ENCODE results near the gene FGF12. TPM values are rescaled to one million over a fixed set of nuclear protein-coding genes. Genes with fewer than 3 reads are reported as not detected.
"Not testable (repeated sequence)": the region's sequence is repeated elsewhere in the genome, so short reads cannot be mapped to it uniquely, and the experiment has no call there.

FGF12 gene
- total and polyA plus RNA-seq, 7 experiments from 2014 or later, result not detected

DNA sequence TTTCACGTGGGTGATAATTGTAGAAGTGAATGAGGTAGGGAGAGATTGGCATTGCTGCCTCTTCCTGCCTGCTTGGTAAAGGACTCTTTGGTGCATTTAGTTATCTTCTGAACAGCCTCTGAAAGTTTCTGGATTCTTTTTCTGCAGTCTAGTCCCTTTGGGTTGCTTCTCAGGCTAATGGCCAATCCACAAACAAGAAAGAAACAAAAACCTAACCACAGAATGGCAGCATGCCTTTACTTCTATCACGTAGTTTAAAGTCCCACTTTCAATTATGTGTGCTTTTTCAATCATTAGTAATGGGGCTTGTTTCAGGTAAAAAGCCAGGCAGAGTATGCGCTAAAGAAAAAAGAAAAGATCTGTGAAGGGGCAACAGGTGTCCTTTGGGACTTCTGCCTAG is 7.4 kb downstream of the FGF12 start:
- ChIA-PET POLR2A (no interaction called here), CTCF (no interaction called here)

DNA sequence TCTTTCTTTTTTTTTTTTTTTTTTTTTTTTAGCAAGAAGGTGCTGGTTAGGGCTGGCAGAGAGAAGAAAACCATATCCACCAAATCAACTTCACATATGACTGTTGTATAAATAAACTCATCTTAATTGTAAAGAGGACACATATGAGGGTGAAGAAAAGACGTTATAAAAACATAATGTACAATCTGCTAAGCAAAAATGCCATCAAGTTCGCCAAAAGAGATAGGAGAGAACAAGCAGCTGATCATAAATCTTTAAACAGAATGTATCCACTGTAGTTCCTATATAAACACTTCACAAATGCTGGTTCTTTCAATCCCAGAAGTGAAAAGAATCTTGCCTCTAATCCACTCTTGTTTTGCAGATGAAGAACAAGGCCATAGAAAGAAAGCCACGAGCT is 9.2 kb downstream of the FGF12 start:
- intact Hi-C loops (cut with micrococcal nuclease), result no loop called here
- H3K36me3 ChIP-seq (ENCODE audit: control insufficient read depth in 2 of 3, insufficient read depth in 3 of 3, low read length in 3 of 3), result no peaks in the 10 kb centered on the region
- CTCF ChIA-PET, result no interaction called here

More for the DNA sequence above, 7.4 kb downstream of the FGF12 start:
- Mint-ChIP-seq H3K4me3 (no peak overlapping the region), H3K27me3 (peaks cover 4 to 24% (median 10%) of the 10 kb centered on the region in 5 donors), H3K36me3 (no peaks in the 10 kb centered on the region), H3K9me3 (peaks cover 0 to 2% (median 0%) of the 10 kb centered on the region in 11 donors), H3K4me1 (no peaks in the 10 kb centered on the region), H3K27ac (no peak overlapping the region)
- no peaks in the 10 kb centered on the region for H3K36me3 ChIP-seq (ENCODE audit: control insufficient read depth in 2 of 3, insufficient read depth in 3 of 3, low read length in 3 of 3)
- no peak for DNase-seq
- H3K9me3 ChIP-seq (ENCODE audit: control insufficient read depth in 2 of 3, low read length in 3 of 3), result no peaks in the 10 kb centered on the region
- peaks cover 0 to under 1% of the 10 kb centered on the region in 2 donors for H3K27me3 ChIP-seq (ENCODE audit: control insufficient read depth in 2 of 2, insufficient read depth in 2 of 2, low read length in 2 of 2)
- intact Hi-C loops (cut with micrococcal nuclease), result no loop called here
- H3K4me3 ChIP-seq (ENCODE audit: low read length), result no peak overlapping the region
- no peak for ATAC-seq
- H3K4me1 ChIP-seq (ENCODE audit: control insufficient read depth in 2 of 2, insufficient read depth in 2 of 2, low read length in 2 of 2), result no peaks in the 10 kb centered on the region
- no peak overlapping the region for H3K27ac ChIP-seq (ENCODE audit: low read depth, low read length)

DNA sequence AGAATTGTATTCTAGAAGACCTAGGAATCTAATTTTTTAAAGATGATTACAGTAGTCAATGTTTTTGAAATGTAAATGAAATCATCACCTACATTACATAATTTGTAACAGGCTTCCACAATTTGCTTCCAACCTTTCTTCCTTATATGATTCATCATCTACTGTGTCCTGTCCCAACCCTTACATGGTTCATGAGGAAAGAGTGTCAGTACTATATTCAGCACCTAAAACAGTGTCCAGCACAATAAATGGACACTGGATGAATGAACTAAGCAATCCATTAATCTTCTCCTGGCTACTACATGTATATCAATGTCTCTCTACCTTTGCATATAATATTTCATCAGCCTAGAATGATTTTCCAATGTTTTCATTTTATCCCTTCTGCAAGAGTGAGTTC is 12.2 kb downstream of the FGF12 start:
- peaks cover 0 to 6% (median 0%) of the 10 kb centered on the region in 5 donors for H3K27me3 Mint-ChIP-seq
- H3K27ac Mint-ChIP-seq, result no peak overlapping the region
- Histone ChIP-seq H3K4me3 (ENCODE audit: low read length) (no peak overlapping the region), H3K9me3 (ENCODE audit: control insufficient read depth in 2 of 3, low read length in 3 of 3) (no peaks in the 10 kb centered on the region), H3K36me3 (ENCODE audit: control insufficient read depth in 2 of 3, insufficient read depth in 3 of 3, low read length in 3 of 3) (no peaks in the 10 kb centered on the region), H3K27ac (ENCODE audit: low read depth, low read length) (no peak overlapping the region), H3K4me1 (ENCODE audit: control insufficient read depth in 2 of 2, insufficient read depth in 2 of 2, low read length in 2 of 2) (no peaks in the 10 kb centered on the region), H3K27me3 (ENCODE audit: control insufficient read depth in 2 of 2, insufficient read depth in 2 of 2, low read length in 2 of 2) (no peaks in the 10 kb centered on the region)
- POLR2A ChIA-PET, result no interaction called here
- no peak overlapping the region for H3K4me3 Mint-ChIP-seq
- CTCF ChIA-PET, result interaction anchor here (0.6 kb wide), 1 partner anchor 351 kb away, joined by 3 read pairs; no protein-coding TSS in a partner anchor
- ATAC-seq (no peak), DNase-seq (no peak)
- H3K9me3 Mint-ChIP-seq, result peaks cover 0 to 14% (median 4%) of the 10 kb centered on the region in 11 donors
- peaks cover 0 to 7% (median 0%) of the 10 kb centered on the region in 5 donors for H3K36me3 Mint-ChIP-seq
- no peaks in the 10 kb centered on the region for H3K4me1 Mint-ChIP-seq
- intact Hi-C loops (cut with micrococcal nuclease), result no loop called here

More for the DNA sequence above, 9.2 kb downstream of the FGF12 start:
- no peaks in the 10 kb centered on the region for H3K27me3 ChIP-seq (ENCODE audit: control insufficient read depth in 2 of 2, insufficient read depth in 2 of 2, low read length in 2 of 2)
- no peak overlapping the region for H3K4me3 ChIP-seq (ENCODE audit: low read length)
- ATAC-seq, result no peak
- DNase-seq, result no peak
- Mint-ChIP-seq H3K36me3 (no peaks in the 10 kb centered on the region), H3K9me3 (peaks cover 0 to 2% (median 0%) of the 10 kb centered on the region in 11 donors), H3K27me3 (peaks cover 4 to 21% (median 10%) of the 10 kb centered on the region in 5 donors), H3K27ac (no peak overlapping the region), H3K4me1 (no peaks in the 10 kb centered on the region), H3K4me3 (no peak overlapping the region)
- POLR2A ChIA-PET, result no interaction called here
- no peaks in the 10 kb centered on the region for H3K9me3 ChIP-seq (ENCODE audit: control insufficient read depth in 2 of 3, low read length in 3 of 3)
- no peak overlapping the region for H3K27ac ChIP-seq (ENCODE audit: low read depth, low read length)
- no peaks in the 10 kb centered on the region for H3K4me1 ChIP-seq (ENCODE audit: control insufficient read depth in 2 of 2, insufficient read depth in 2 of 2, low read length in 2 of 2)

DNA sequence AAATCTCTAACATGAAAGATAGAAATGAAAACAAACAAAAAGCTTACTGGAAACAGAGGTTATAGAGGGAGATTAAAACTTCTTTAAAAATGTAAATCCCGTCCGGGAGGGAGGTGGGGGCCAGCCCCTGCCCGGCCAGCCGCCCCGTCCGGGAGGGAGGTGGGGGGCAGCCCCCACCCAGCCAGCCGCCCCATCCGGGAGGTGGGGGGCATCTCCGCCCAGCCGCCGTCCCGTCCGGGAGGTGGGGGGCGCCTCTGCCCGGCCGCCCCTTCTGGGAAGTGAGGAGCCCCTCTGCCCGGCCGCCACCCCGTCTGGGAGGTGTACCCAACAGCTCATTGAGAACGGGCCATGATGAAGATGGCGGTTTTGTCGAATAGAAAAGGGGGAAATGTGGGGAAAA is 16.2 kb downstream of the FGF12 start:
- H3K36me3 ChIP-seq (ENCODE audit: control insufficient read depth in 2 of 3, insufficient read depth in 3 of 3, low read length in 3 of 3); H3K27ac Mint-ChIP-seq; POLR2A ChIA-PET; H3K36me3 Mint-ChIP-seq; H3K4me3 ChIP-seq (ENCODE audit: low read length); H3K27ac ChIP-seq (ENCODE audit: low read depth, low read length); DNase-seq; intact Hi-C loops (cut with micrococcal nuclease); H3K9me3 ChIP-seq (ENCODE audit: control insufficient read depth in 2 of 3, low read length in 3 of 3); H3K27me3 ChIP-seq (ENCODE audit: control insufficient read depth in 2 of 2, insufficient read depth in 2 of 2, low read length in 2 of 2); H3K4me3 Mint-ChIP-seq; CTCF ChIA-PET; ATAC-seq; H3K4me1 Mint-ChIP-seq; H3K4me1 ChIP-seq (ENCODE audit: control insufficient read depth in 2 of 2, insufficient read depth in 2 of 2, low read length in 2 of 2): not testable (repeated sequence)
- peaks cover 0 to 11% (median 0%) of the 10 kb centered on the region in 5 donors for H3K27me3 Mint-ChIP-seq
- peaks cover 0 to 16% (median 4%) of the 10 kb centered on the region in 11 donors for H3K9me3 Mint-ChIP-seq

DNA sequence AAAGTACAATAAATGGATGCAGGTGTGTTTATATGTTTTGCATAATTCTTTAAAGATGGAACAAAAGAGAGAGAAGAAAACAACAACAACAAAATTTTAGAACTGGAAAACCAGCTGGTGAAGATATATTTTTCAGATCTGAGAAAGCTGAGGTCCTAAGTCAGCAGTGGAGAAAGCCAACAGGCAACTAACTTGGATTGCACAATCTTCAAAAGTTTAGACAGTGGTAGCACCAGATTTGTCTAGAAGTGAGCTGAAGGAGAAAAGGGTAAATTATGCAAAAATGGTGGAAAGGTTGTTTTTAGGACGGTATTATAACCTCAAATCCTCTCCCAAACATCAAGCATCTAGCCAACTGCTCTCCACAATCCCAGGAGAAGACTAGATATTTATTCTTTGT is 17.0 kb downstream of the FGF12 start:
- peaks cover 0 to 11% (median 0%) of the 10 kb centered on the region in 5 donors for H3K27me3 Mint-ChIP-seq
- ATAC-seq (no peak), DNase-seq (no peak)
- Histone ChIP-seq H3K27ac (ENCODE audit: low read depth, low read length) (no peak overlapping the region), H3K36me3 (ENCODE audit: control insufficient read depth in 2 of 3, insufficient read depth in 3 of 3, low read length in 3 of 3) (no peaks in the 10 kb centered on the region), H3K4me1 (ENCODE audit: control insufficient read depth in 2 of 2, insufficient read depth in 2 of 2, low read length in 2 of 2) (no peaks in the 10 kb centered on the region), H3K4me3 (ENCODE audit: low read length) (no peak overlapping the region), H3K27me3 (ENCODE audit: control insufficient read depth in 2 of 2, insufficient read depth in 2 of 2, low read length in 2 of 2) (no peaks in the 10 kb centered on the region), H3K9me3 (ENCODE audit: control insufficient read depth in 2 of 3, low read length in 3 of 3) (no peaks in the 10 kb centered on the region)
- H3K4me1 Mint-ChIP-seq, result no peaks in the 10 kb centered on the region
- ChIA-PET CTCF (no interaction called here), POLR2A (no interaction called here)
- peaks cover 0 to 16% (median 4%) of the 10 kb centered on the region in 11 donors for H3K9me3 Mint-ChIP-seq
- peaks cover 0 to 7% (median 0%) of the 10 kb centered on the region in 5 donors for H3K36me3 Mint-ChIP-seq
- intact Hi-C loops (cut with micrococcal nuclease), result no loop called here
- no peak overlapping the region for H3K27ac Mint-ChIP-seq
- no peak overlapping the region for H3K4me3 Mint-ChIP-seq

DNA sequence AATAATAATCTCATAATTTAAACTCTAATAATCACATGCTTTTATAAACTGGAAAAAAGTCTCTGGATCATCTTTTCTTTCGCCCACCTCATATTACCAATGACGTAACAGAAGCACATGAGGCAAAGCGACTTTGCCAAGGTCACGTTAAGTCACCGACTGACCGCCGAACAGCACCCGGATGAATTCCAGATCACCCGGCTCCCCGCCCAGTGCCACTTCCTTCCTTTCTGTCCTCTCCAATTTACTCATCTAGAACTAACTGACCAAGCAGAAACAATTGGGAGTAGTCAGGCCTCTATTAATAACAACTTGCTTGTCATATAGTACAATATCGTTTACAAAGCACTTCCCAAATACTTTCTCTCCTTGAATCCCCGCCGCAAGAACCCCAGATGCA is 21.1 kb downstream of the FGF12 start:
- Histone ChIP-seq H3K27me3 (ENCODE audit: control insufficient read depth in 2 of 2, insufficient read depth in 2 of 2, low read length in 2 of 2) (no peaks in the 10 kb centered on the region), H3K4me3 (ENCODE audit: low read length) (no peak overlapping the region), H3K9me3 (ENCODE audit: control insufficient read depth in 2 of 3, low read length in 3 of 3) (no peaks in the 10 kb centered on the region), H3K4me1 (ENCODE audit: control insufficient read depth in 2 of 2, insufficient read depth in 2 of 2, low read length in 2 of 2) (no peaks in the 10 kb centered on the region), H3K36me3 (ENCODE audit: control insufficient read depth in 2 of 3, insufficient read depth in 3 of 3, low read length in 3 of 3) (no peaks in the 10 kb centered on the region), H3K27ac (ENCODE audit: low read depth, low read length) (no peak overlapping the region)
- H3K4me3 Mint-ChIP-seq, result no peak overlapping the region
- no peak for ATAC-seq
- CTCF ChIA-PET, result no interaction called here
- H3K9me3 Mint-ChIP-seq, result peaks cover 0 to 16% (median 4%) of the 10 kb centered on the region in 11 donors
- H3K36me3 Mint-ChIP-seq, result peaks cover 0 to 7% (median 0%) of the 10 kb centered on the region in 5 donors
- peaks cover 0 to 9% (median 0%) of the 10 kb centered on the region in 5 donors for H3K27me3 Mint-ChIP-seq
- POLR2A ChIA-PET, result no interaction called here
- no peak overlapping the region for H3K27ac Mint-ChIP-seq
- intact Hi-C loops (cut with micrococcal nuclease), result no loop called here
- no peaks in the 10 kb centered on the region for H3K4me1 Mint-ChIP-seq
- no peak for DNase-seq

DNA sequence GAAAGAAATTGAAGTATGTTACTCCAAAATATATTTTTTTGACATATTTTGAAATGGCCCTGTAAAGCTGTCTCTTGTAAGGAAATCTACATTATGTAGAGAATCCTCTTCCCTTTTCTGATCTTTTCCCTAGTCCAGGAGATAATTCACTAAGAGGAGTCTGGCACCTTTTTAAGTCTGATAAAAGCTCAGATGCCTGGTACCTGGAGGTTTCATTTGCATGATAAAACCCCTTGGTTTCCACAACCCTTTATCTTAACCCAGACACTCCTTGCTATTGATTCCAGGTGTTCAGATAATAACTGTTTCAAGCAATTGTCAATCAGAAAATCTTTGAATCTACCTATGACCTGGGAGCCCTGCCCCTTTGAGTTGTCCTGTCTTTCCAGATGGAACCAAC is 26.5 kb downstream of the FGF12 start:
- H3K27ac Mint-ChIP-seq, result no peak overlapping the region
- Histone ChIP-seq H3K27me3 (ENCODE audit: control insufficient read depth in 2 of 2, insufficient read depth in 2 of 2, low read length in 2 of 2) (no peaks in the 10 kb centered on the region), H3K4me3 (ENCODE audit: low read length) (no peak overlapping the region), H3K9me3 (ENCODE audit: control insufficient read depth in 2 of 3, low read length in 3 of 3) (no peaks in the 10 kb centered on the region), H3K27ac (ENCODE audit: low read depth, low read length) (no peak overlapping the region), H3K36me3 (ENCODE audit: control insufficient read depth in 2 of 3, insufficient read depth in 3 of 3, low read length in 3 of 3) (no peaks in the 10 kb centered on the region), H3K4me1 (ENCODE audit: control insufficient read depth in 2 of 2, insufficient read depth in 2 of 2, low read length in 2 of 2) (no peaks in the 10 kb centered on the region)
- ChIA-PET CTCF (no interaction called here), POLR2A (no interaction called here)
- ATAC-seq (no peak), DNase-seq (no peak)
- intact Hi-C loops (cut with micrococcal nuclease), result no loop called here
- H3K27me3 Mint-ChIP-seq, result peaks cover 0 to 4% (median 0%) of the 10 kb centered on the region in 5 donors
- no peaks in the 10 kb centered on the region for H3K4me1 Mint-ChIP-seq
- H3K9me3 Mint-ChIP-seq, result peaks cover 0 to 1% (median 0%) of the 10 kb centered on the region in 11 donors
- no peaks in the 10 kb centered on the region for H3K36me3 Mint-ChIP-seq
- no peak overlapping the region for H3K4me3 Mint-ChIP-seq
